ENCODE results near the gene ING3.

Gene ING3

GRCh38 chr7:121023194-121023593 lies 72.6 kb downstream of the ING3 start:
- in situ Hi-C loops (cut with HindIII; ENCODE audit: low sequenced_read_pairs), result no loop called here

GRCh38 chr7:121023683-121024511 lies 73.3 kb downstream of the ING3 start:
- in situ Hi-C loops (cut with HindIII; ENCODE audit: low sequenced_read_pairs), result no loop called here

- in situ Hi-C loops (cut with HindIII; ENCODE audit: low sequenced_read_pairs), result no loop called here
Observed at GRCh38 chr7:121024611-121025010, 74.0 kb downstream of the ING3 start.

GRCh38 chr7:121026159-121026558 lies 75.6 kb downstream of the ING3 start:
- in situ Hi-C loops (cut with HindIII; ENCODE audit: low sequenced_read_pairs), result no loop called here

GRCh38 chr7:121026577-121027111 lies 76.1 kb downstream of the ING3 start:
- in situ Hi-C loops (cut with HindIII; ENCODE audit: low sequenced_read_pairs), result no loop called here
